ENCODE results near the gene IFITM10.
"Not testable (repeated sequence)": the region's sequence is repeated elsewhere in the genome, so short reads cannot be mapped to it uniquely, and the experiment has no call there.

- not testable (repeated sequence) for TF ChIP-seq CTCF, POLR2A (IDR thresholded peaks at IDR 0.05)
Observed at GRCh38 chr11:1686220-1686619, 64.2 kb downstream of the IFITM10 start.
